ENCODE measurements around the gene GSC. TPM values are rescaled to one million over a fixed set of nuclear protein-coding genes. Genes with fewer than 3 reads are reported as not detected.

Gene GSC
- total and polyA plus RNA-seq, 10 of the 15 experiments (the other 5 are each of a cell fraction or from before 2014, with no cell fraction given) = not detected

DNA sequence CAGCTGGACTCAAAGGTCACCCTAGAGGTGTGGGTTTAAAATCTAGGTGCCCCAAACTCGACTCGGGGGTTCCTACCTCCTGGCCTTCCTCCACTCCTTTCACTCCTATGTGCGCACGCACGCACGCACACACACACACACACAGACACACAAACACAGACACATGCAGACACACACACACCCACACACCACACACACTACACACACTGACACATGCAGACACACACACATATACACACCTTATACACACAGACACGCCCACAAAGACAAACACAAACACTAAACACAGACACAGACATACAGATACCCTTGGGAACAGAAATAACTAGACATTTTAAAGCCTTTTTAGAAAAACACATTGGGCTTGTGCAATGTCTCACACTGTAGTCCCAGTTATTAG, 31.8 kb downstream of the GSC start:
- WGBS (ENCODE audit: insufficient coverage, insufficient replicate concordance, low lambda C conversion rate, missing lambda C conversion rate) = 23% methylated on average over 4 of the region's 7 CpGs
- POLR2A ChIA-PET = no interaction called here
- BruUV-seq (replicated peaks) = no TSS peak

More for the DNA sequence above, 31.8 kb downstream of the GSC start:
- ATAC-seq (no peak), DNase-seq (ENCODE audit: low read depth, low spot score) (no peak), FAIRE-seq (no peak)
- Histone ChIP-seq H2AFZ (ENCODE audit: control insufficient read depth, low read depth, low read length) (no peak overlapping the region), H3K79me2 (ENCODE audit: control insufficient read depth, insufficient read depth, low read length) (no peaks in the 10 kb centered on the region), H3K27ac (ENCODE audit: control insufficient read depth, insufficient read depth) (no peak overlapping the region), H3K4me2 (ENCODE audit: control insufficient read depth, insufficient read depth) (no peak overlapping the region), H3K4me1 (ENCODE audit: control insufficient read depth, insufficient read depth, low read length) (no peaks in the 10 kb centered on the region), H3K4me3 (no peak overlapping the region), H4K20me1 (ENCODE audit: control insufficient read depth, insufficient read depth) (no peaks in the 10 kb centered on the region), H3K9ac (ENCODE audit: control insufficient read depth, insufficient read depth, low read length) (no peak overlapping the region), H3K36me3 (ENCODE audit: control insufficient read depth in 2 of 2, insufficient read depth in 2 of 2, low read length in 1 of 2) (no peaks in the 10 kb centered on the region), H3K27me3 (replicated peaks in 1 of 2; ENCODE audit: control insufficient read depth in 2 of 2, insufficient read depth in 2 of 2, low read length in 1 of 2) (no peaks in the 10 kb centered on the region), H3K9me3 (replicated peaks; ENCODE audit: control insufficient read depth, insufficient read depth, low read length) (no peaks in the 10 kb centered on the region)
- RAD21 ChIA-PET (ENCODE audit: unreplicated experiment) = no interaction called here
- in situ Hi-C loops (cut with MboI) (no loop called here), intact Hi-C loops (cut with micrococcal nuclease; ENCODE audit: unreplicated experiment) (no loop called here)
- TF ChIP-seq SMARCA5 (IDR thresholded peaks at IDR 0.05) = no peak
- TF ChIP-seq NFXL1 (IDR thresholded peaks at IDR 0.05; ENCODE audit: borderline replicate concordance) = no peak
- no peak for TF ChIP-seq HDAC6 (IDR thresholded peaks at IDR 0.05; ENCODE audit: unreplicated experiment)
- TF ChIP-seq, protein P1, sequence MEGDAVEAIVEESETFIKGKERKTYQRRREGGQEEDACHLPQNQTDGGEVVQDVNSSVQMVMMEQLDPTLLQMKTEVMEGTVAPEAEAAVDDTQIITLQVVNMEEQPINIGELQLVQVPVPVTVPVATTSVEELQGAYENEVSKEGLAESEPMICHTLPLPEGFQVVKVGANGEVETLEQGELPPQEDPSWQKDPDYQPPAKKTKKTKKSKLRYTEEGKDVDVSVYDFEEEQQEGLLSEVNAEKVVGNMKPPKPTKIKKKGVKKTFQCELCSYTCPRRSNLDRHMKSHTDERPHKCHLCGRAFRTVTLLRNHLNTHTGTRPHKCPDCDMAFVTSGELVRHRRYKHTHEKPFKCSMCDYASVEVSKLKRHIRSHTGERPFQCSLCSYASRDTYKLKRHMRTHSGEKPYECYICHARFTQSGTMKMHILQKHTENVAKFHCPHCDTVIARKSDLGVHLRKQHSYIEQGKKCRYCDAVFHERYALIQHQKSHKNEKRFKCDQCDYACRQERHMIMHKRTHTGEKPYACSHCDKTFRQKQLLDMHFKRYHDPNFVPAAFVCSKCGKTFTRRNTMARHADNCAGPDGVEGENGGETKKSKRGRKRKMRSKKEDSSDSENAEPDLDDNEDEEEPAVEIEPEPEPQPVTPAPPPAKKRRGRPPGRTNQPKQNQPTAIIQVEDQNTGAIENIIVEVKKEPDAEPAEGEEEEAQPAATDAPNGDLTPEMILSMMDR (IDR thresholded peaks at IDR 0.05 in 2 of 3, conservative IDR thresholded peaks at IDR 0.05 in 1 of 3; ENCODE audit: control insufficient read depth in 2 of 3, extremely low read depth in 1 of 3, insufficient read depth in 1 of 3, low read depth in 3 of 3, low read length in 3 of 3) = no peak
- TF ChIP-seq, protein P2, sequence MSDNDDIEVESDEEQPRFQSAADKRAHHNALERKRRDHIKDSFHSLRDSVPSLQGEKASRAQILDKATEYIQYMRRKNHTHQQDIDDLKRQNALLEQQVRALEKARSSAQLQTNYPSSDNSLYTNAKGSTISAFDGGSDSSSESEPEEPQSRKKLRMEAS (IDR thresholded peaks at IDR 0.05; ENCODE audit: low read depth, low read length) = no peak
- no peak for TF ChIP-seq RBBP5 (conservative IDR thresholded peaks at IDR 0.05)
- TF ChIP-seq ZSCAN29 (IDR thresholded peaks at IDR 0.05) = no peak
- no peak for TF ChIP-seq CBFB (IDR thresholded peaks at IDR 0.05; ENCODE audit: low read depth)
- TF ChIP-seq, protein P3, sequence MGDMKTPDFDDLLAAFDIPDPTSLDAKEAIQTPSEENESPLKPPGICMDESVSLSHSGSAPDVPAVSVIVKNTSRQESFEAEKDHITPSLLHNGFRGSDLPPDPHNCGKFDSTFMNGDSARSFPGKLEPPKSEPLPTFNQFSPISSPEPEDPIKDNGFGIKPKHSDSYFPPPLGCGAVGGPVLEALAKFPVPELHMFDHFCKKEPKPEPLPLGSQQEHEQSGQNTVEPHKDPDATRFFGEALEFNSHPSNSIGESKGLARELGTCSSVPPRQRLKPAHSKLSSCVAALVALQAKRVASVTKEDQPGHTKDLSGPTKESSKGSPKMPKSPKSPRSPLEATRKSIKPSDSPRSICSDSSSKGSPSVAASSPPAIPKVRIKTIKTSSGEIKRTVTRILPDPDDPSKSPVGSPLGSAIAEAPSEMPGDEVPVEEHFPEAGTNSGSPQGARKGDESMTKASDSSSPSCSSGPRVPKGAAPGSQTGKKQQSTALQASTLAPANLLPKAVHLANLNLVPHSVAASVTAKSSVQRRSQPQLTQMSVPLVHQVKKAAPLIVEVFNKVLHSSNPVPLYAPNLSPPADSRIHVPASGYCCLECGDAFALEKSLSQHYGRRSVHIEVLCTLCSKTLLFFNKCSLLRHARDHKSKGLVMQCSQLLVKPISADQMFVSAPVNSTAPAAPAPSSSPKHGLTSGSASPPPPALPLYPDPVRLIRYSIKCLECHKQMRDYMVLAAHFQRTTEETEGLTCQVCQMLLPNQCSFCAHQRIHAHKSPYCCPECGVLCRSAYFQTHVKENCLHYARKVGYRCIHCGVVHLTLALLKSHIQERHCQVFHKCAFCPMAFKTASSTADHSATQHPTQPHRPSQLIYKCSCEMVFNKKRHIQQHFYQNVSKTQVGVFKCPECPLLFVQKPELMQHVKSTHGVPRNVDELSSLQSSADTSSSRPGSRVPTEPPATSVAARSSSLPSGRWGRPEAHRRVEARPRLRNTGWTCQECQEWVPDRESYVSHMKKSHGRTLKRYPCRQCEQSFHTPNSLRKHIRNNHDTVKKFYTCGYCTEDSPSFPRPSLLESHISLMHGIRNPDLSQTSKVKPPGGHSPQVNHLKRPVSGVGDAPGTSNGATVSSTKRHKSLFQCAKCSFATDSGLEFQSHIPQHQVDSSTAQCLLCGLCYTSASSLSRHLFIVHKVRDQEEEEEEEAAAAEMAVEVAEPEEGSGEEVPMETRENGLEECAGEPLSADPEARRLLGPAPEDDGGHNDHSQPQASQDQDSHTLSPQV (IDR thresholded peaks at IDR 0.05) = no peak
- no peak for TF ChIP-seq TCF3 (IDR thresholded peaks at IDR 0.05; ENCODE audit: borderline replicate concordance, insufficient read depth, low read depth, low read length)
- CTCF ChIA-PET = no interaction called here
- SMC1A ChIA-PET (ENCODE audit: uncharacterized antibody, unreplicated experiment) = no interaction called here
